HepG2 (cell line): ENCODE results near the gene VPS9D1. TPM values are rescaled to one million over a fixed set of nuclear protein-coding genes. Genes with fewer than 3 reads are reported as not detected.

ENCODE experiments used
- CHCHD3 ChIP-seq: sonication (generic); formaldehyde crosslinking; IDR thresholded peaks from 2 replicates; pipeline ENCODE4 v1.8.0; 2022; ENCODE audit warnings: mild to moderate bottlenecking, missing genetic modification reagents, moderate library complexity
- GATAD2A ChIP-seq: IDR thresholded peaks from 2 replicates; pipeline ENCODE4 v1.6.1; 2016
- KDM5A ChIP-seq: fragments of 200-600 bp; sonication (generic); IDR thresholded peaks from 2 replicates; pipeline ENCODE4 v1.7.0; 2018; ENCODE audit warnings: antibody characterized with exemption, mild to moderate bottlenecking, low read length, borderline replicate concordance
- KLF12 ChIP-seq: sonication (generic); formaldehyde crosslinking; IDR thresholded peaks from 2 replicates; pipeline ENCODE4 v1.4.0; 2020; ENCODE audit warnings: missing genetic modification reagents, borderline replicate concordance
- MEIS1 ChIP-seq: sonication (generic); formaldehyde crosslinking; IDR thresholded peaks from 2 replicates; pipeline ENCODE4 v1.9.0; 2021; ENCODE audit warnings: mild to moderate bottlenecking, missing genetic modification reagents, moderate library complexity, borderline replicate concordance
- RNF219 ChIP-seq: sonication (generic); formaldehyde crosslinking; IDR thresholded peaks from 2 replicates; pipeline ENCODE4 v1.5.0; 2020; ENCODE audit warnings: mild to moderate bottlenecking, missing genetic modification reagents
- SALL2 ChIP-seq: sonication (generic); formaldehyde crosslinking; IDR thresholded peaks from 2 replicates; pipeline ENCODE4 v1.8.1; 2023; ENCODE audit warnings: mild to moderate bottlenecking, missing genetic modification reagents, inconsistent platforms
- SETDB1 ChIP-seq: sonication (generic); formaldehyde crosslinking; IDR thresholded peaks from 2 replicates; pipeline ENCODE4 v1.5.1; 2020; ENCODE audit warnings: missing genetic modification reagents, mild to moderate bottlenecking, borderline replicate concordance
- SNAPC2 ChIP-seq: sonication (generic); formaldehyde crosslinking; IDR thresholded peaks from 2 replicates; pipeline ENCODE4 v1.8.1; 2022; ENCODE audit warnings: mild to moderate bottlenecking, missing genetic modification reagents
- ZFP41 ChIP-seq: sonication (generic); formaldehyde crosslinking; IDR thresholded peaks from 2 replicates; pipeline ENCODE4 v1.4.0; 2020; ENCODE audit warnings: mild to moderate bottlenecking, missing genetic modification reagents, borderline replicate concordance
- ZFP62 ChIP-seq: sonication (generic); formaldehyde crosslinking; IDR thresholded peaks from 2 replicates; pipeline ENCODE4 v1.4.0; 2020; ENCODE audit warnings: missing genetic modification reagents
- ZNF124 ChIP-seq: sonication (generic); formaldehyde crosslinking; IDR thresholded peaks from 2 replicates; pipeline ENCODE4 v1.4.0; 2020; ENCODE audit warnings: missing genetic modification reagents
- ZNF335 ChIP-seq: sonication (generic); formaldehyde crosslinking; IDR thresholded peaks from 2 replicates; pipeline ENCODE4 v1.4.0; 2020; ENCODE audit warnings: missing genetic modification reagents
- ZNF792 ChIP-seq: IDR thresholded peaks from 2 replicates; pipeline ENCODE4 v1.6.1; 2016
- polyA plus RNA-seq, 8 experiments: library from polyadenylated mRNA; depleted of rRNA in 3 of 8; stranded (reverse) in 7 of 8; unstranded in 1 of 8; fragments of >200 nt; fragmentation: Illumina TruSeq in 4 of 8; extraction: Trizol in 4 of 8; gene quantifications; 2 replicates each; pipeline versions ENCODE4 v1.2.1 to v1.2.3, GENCODE V29; 2011 to 2016; ENCODE audit warnings: low read depth in 4 of 8, missing spikeins in 1 of 8, mixed read lengths in 1 of 8; ENCODE audit not compliant: insufficient read depth in 1 of 8
- total RNA-seq, 5 experiments: library from RNA; depleted of rRNA; stranded (reverse); fragments of >200 nt; fragmentation: Illumina TruSeq; extraction: Trizol; gene quantifications; 2 replicates each; pipeline ENCODE4 v1.2.3, GENCODE V29; 2016; ENCODE audit warnings: low read depth in 1 of 5
- TF ChIP-seq, protein P1 (sequence below): sonication (generic); formaldehyde crosslinking; IDR thresholded peaks from 2 replicates; pipeline ENCODE4 v1.9.0; 2021; ENCODE audit warnings: missing genetic modification reagents, mild to moderate bottlenecking, borderline replicate concordance
- TF ChIP-seq, protein P2 (sequence below): sonication (generic); formaldehyde crosslinking; IDR thresholded peaks from 2 replicates; pipeline ENCODE4 v1.8.0; 2022; ENCODE audit warnings: missing genetic modification reagents, mild to moderate bottlenecking, moderate library complexity, borderline replicate concordance
- TF ChIP-seq, protein P3 (sequence below): sonication (generic); formaldehyde crosslinking; IDR thresholded peaks from 2 replicates; pipeline ENCODE4 v1.4.0; 2020; ENCODE audit warnings: missing genetic modification reagents, mild to moderate bottlenecking, borderline replicate concordance

VPS9D1 gene
- total and polyA plus RNA-seq, 2 of the 13 experiments (the other 11 are each of a cell fraction or from before 2014, with no cell fraction given) = 10.1 to 13.2 TPM

DNA sequence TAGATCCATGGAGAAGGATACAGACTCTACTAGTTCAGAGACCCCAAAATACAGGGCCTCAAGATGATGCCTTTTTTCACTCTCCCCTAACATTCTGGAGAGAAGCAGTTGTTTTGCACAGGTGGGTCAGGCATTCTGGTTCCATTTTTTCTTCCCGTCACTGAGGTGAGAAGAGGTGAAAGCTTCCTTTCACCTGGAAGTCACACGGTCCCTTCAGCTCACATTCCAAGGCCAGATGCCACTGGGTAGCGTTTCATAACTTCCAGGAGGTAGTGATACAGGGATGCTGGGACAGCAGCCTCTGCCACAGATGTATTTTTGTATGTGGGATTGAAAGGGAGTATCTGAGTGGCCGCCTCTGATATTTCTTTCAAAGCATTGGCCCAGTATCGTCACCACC is 32.3 kb downstream of the VPS9D1 start (continued):
- 0 out of 2 replicates have a peak, but pooled peaks have one; percentile 30 for TF ChIP-seq GATAD2A (CRISPR knock-in tag)
- no peak for TF ChIP-seq MEIS1 (CRISPR knock-in tag)
- 0 out of 2 replicates have a peak, but pooled peaks have one; percentile 48 for TF ChIP-seq ZNF792 (CRISPR knock-in tag)
- TF ChIP-seq KDM5A = no peak
- no peak for TF ChIP-seq ZFP62 (CRISPR knock-in tag)
- TF ChIP-seq, protein P1, sequence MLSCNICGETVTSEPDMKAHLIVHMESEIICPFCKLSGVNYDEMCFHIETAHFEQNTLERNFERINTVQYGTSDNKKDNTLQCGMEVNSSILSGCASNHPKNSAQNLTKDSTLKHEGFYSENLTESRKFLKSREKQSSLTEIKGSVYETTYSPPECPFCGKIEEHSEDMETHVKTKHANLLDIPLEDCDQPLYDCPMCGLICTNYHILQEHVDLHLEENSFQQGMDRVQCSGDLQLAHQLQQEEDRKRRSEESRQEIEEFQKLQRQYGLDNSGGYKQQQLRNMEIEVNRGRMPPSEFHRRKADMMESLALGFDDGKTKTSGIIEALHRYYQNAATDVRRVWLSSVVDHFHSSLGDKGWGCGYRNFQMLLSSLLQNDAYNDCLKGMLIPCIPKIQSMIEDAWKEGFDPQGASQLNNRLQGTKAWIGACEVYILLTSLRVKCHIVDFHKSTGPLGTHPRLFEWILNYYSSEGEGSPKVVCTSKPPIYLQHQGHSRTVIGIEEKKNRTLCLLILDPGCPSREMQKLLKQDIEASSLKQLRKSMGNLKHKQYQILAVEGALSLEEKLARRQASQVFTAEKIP (CRISPR knock-in tag) = no peak
- TF ChIP-seq, protein P2, sequence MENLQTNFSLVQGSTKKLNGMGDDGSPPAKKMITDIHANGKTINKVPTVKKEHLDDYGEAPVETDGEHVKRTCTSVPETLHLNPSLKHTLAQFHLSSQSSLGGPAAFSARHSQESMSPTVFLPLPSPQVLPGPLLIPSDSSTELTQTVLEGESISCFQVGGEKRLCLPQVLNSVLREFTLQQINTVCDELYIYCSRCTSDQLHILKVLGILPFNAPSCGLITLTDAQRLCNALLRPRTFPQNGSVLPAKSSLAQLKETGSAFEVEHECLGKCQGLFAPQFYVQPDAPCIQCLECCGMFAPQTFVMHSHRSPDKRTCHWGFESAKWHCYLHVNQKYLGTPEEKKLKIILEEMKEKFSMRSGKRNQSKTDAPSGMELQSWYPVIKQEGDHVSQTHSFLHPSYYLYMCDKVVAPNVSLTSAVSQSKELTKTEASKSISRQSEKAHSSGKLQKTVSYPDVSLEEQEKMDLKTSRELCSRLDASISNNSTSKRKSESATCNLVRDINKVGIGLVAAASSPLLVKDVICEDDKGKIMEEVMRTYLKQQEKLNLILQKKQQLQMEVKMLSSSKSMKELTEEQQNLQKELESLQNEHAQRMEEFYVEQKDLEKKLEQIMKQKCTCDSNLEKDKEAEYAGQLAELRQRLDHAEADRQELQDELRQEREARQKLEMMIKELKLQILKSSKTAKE (CRISPR knock-in tag) = no peak
- peak; percentile 8; the same call in 1 of the 2 replicates for TF ChIP-seq SNAPC2 (CRISPR knock-in tag)
- no peak for TF ChIP-seq CHCHD3
- TF ChIP-seq ZNF124 (CRISPR knock-in tag) = no peak
- TF ChIP-seq ZFP41 (CRISPR knock-in tag) = no peak
- TF ChIP-seq, protein P3, sequence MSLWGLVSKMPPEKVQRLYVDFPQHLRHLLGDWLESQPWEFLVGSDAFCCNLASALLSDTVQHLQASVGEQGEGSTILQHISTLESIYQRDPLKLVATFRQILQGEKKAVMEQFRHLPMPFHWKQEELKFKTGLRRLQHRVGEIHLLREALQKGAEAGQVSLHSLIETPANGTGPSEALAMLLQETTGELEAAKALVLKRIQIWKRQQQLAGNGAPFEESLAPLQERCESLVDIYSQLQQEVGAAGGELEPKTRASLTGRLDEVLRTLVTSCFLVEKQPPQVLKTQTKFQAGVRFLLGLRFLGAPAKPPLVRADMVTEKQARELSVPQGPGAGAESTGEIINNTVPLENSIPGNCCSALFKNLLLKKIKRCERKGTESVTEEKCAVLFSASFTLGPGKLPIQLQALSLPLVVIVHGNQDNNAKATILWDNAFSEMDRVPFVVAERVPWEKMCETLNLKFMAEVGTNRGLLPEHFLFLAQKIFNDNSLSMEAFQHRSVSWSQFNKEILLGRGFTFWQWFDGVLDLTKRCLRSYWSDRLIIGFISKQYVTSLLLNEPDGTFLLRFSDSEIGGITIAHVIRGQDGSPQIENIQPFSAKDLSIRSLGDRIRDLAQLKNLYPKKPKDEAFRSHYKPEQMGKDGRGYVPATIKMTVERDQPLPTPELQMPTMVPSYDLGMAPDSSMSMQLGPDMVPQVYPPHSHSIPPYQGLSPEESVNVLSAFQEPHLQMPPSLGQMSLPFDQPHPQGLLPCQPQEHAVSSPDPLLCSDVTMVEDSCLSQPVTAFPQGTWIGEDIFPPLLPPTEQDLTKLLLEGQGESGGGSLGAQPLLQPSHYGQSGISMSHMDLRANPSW = no peak
- no peak for TF ChIP-seq KLF12 (CRISPR knock-in tag)
- 0 out of 2 replicates have a peak, but pooled peaks have one; percentile 19 for TF ChIP-seq RNF219
- no peak for TF ChIP-seq ZNF335 (CRISPR knock-in tag)
- TF ChIP-seq SETDB1 (CRISPR knock-in tag) = no peak
- TF ChIP-seq SALL2 (CRISPR knock-in tag) = no peak
